Thyroid gland (tissue), 4 donors: ENCODE results near the gene IQSEC1. TPM values are rescaled to one million over a fixed set of nuclear protein-coding genes. Genes with fewer than 3 reads are reported as not detected.

Experiments used
- DNase-seq, 2 donors: peaks; one replicate each; pipeline ENCODE4 v3.0.0-alpha.2; 2019
- H3K27ac ChIP-seq, 3 donors: fragments of 200-600 bp; sonication (generic); 1 replicate in 2 of 3; 2 replicates in 1 of 3; pipeline ENCODE4 v1.5.1; 2016 to 2019; ENCODE audit warnings: mild to moderate bottlenecking in 1 of 3, moderate library complexity in 1 of 3
- H3K27me3 ChIP-seq: fragments of 200-600 bp; sonication (generic); one replicate; pipeline ENCODE4 v1.5.1; 2019
- H3K36me3 ChIP-seq, 2 donors: fragments of 200-600 bp; sonication (generic); one replicate each; pipeline ENCODE4 v1.5.1; 2016 to 2019
- H3K4me1 ChIP-seq, 2 donors: fragments of 200-600 bp; sonication (generic); one replicate each; pipeline ENCODE4 v1.5.1; 2017 to 2019
- H3K4me3 ChIP-seq, 3 donors: fragments of 200-600 bp; sonication (generic); replicated peaks in 1 of 3; 1 replicate in 2 of 3; 2 replicates in 1 of 3; pipeline ENCODE4 v1.5.1; 2016; ENCODE audit warnings: mild to moderate bottlenecking in 1 of 3
- H3K9me3 ChIP-seq: fragments of 200-600 bp; sonication (generic); one replicate; pipeline ENCODE4 v1.5.1; 2017
- CTCF ChIP-seq, 6 experiments: fragments of 200-600 bp in 3 of 6; fragments of 450-650 bp in 3 of 6; sonication (generic) in 3 of 6; IDR thresholded peaks; one replicate each; pipeline ENCODE4 v1.5.1; 2016 to 2019; ENCODE audit warnings: antibody characterized with exemption in 6 of 6, mild to moderate bottlenecking in 2 of 6, inconsistent platforms in 1 of 6, moderate library complexity in 1 of 6
- POLR2A ChIP-seq, 2 donors: fragments of 450-650 bp; IDR thresholded peaks; one replicate each; pipeline ENCODE4 v1.6.1; 2017; ENCODE audit warnings: antibody characterized with exemption in 2 of 2, mild to moderate bottlenecking in 2 of 2, moderate library complexity in 1 of 2
- WGBS, 2 donors: methylation state at CpG; one replicate each; pipeline ENCODE4 v1.1.5; 2017; 5-methylcytosine and 5-hydroxymethylcytosine counted together
- intact Hi-C: fragments of 100-400 bp; cut with DNase I; formaldehyde crosslinking; loops from one replicate; pipeline ENCODE4 v1.15.1; 2023
- total RNA-seq, 4 donors: library from RNA; depleted of rRNA; stranded (reverse); fragments of >200 nt; gene quantifications; one replicate each; pipeline ENCODE4 v1.2.3, GENCODE V29; 2016

The IQSEC1 gene
- total RNA-seq, 4 donors from 2014 or later = 37.1 to 48.3 (median 38.9) TPM

GRCh38 chr3:13017361-13018042, 55.7 kb downstream of the IQSEC1 start:
- no peak overlapping the region for H3K4me3 ChIP-seq
- intact Hi-C loops = no loop called here
- peak overlapping the region in 1 of 3 donors; percentile 6 for H3K27ac ChIP-seq
- H3K4me1 ChIP-seq = peaks cover 52 to 64% of the 10 kb centered on the region in 2 donors
- no peaks in the 10 kb centered on the region for H3K36me3 ChIP-seq
- no peak for TF ChIP-seq POLR2A (IDR thresholded peaks at IDR 0.05)
- no peak for TF ChIP-seq CTCF (IDR thresholded peaks at IDR 0.05)
- DNase-seq = peak in 1 of 2 donors; percentile 21
- WGBS, 2 donors = 78 to 96% methylated on average over 15 of the region's 16 CpGs
- no peaks in the 10 kb centered on the region for H3K27me3 ChIP-seq
- no peaks in the 10 kb centered on the region for H3K9me3 ChIP-seq

DNA sequence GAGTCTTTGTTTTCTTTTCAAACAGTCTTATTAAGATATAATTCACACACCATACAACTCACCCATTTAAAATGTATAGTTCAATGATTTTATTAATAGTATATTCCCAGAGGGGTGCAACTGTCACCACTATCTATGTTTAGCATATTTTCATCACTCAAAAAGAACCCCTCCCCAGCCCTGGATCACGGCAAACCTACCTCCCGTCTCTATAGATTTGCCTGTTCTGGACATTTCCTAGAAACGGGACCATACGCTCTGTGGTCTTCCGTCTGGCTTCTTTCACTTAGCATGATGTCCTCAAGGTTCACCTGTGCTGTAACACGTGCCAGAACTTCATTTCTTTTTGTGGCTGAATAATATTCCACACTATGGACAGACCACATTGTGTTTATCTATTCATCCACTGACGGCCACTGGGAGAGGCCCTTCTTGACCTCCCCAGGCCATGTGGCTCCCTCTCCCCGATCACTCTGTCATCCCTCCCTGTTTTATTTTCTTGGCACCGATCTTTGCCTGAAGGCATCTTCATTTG, 56.4 kb downstream of the IQSEC1 start:
- intact Hi-C loops = no loop called here
- no peaks in the 10 kb centered on the region for H3K9me3 ChIP-seq
- no peaks in the 10 kb centered on the region for H3K27me3 ChIP-seq
- TF ChIP-seq CTCF (IDR thresholded peaks at IDR 0.05) (no peak), POLR2A (IDR thresholded peaks at IDR 0.05) (no peak)
- H3K36me3 ChIP-seq = no peaks in the 10 kb centered on the region
- 88 to 91% methylated on average over 9 of the region's 9 CpGs for WGBS, 2 donors
- H3K27ac ChIP-seq = peak overlapping the region in 2 of 3 donors; percentile 79 to 93
- H3K4me1 ChIP-seq = peaks cover 49 to 57% of the 10 kb centered on the region in 2 donors
- no peak for DNase-seq
- H3K4me3 ChIP-seq = no peak overlapping the region

DNA sequence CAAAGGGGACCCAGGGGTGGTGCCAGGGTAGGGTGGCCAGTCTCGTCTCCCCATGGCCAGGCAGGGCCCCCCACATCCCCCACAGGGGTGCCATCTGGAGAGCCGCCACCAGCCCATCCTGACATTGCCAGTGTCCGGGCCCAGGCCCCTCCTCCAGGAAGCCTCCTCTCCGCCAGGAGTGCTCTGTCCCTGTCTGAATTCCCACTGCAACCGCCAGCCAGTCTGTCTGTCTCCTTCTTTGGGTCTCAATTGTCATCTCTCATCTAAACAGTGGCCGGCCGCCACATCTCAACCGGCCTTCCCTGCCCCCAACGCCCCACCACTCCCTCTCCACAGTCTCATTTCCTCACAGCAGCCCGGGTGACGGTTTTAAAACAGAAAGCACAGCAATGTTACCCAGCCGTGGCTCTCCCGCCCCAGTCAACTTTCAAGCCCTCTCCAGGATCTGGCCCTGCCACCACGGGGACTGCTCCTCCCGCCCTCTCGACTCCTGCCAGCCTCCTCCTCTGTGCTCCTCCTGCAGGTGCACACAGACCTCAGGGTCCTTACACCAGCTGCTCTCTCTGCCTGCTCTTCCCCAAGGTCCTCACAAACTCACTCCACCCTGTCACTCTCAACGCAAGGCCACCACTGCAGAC, 57.0 kb downstream of the IQSEC1 start:
- 9 to 12% methylated on average over 15 to 16 of the region's 17 CpGs for WGBS, 2 donors
- intact Hi-C loops = no loop called here
- Histone ChIP-seq H3K9me3 (no peaks in the 10 kb centered on the region), H3K4me1 (peaks cover 43 to 51% of the 10 kb centered on the region in 2 donors), H3K27ac (peak overlapping the region; percentile 79 to 93 (median 89)), H3K27me3 (no peaks in the 10 kb centered on the region), H3K36me3 (no peaks in the 10 kb centered on the region), H3K4me3 (no peak overlapping the region)
- DNase-seq = peak; percentile 83 to 93
- TF ChIP-seq CTCF (IDR thresholded peaks at IDR 0.05) (no peak), POLR2A (IDR thresholded peaks at IDR 0.05) (peak in 1 of 2 donors; percentile 26)

DNA sequence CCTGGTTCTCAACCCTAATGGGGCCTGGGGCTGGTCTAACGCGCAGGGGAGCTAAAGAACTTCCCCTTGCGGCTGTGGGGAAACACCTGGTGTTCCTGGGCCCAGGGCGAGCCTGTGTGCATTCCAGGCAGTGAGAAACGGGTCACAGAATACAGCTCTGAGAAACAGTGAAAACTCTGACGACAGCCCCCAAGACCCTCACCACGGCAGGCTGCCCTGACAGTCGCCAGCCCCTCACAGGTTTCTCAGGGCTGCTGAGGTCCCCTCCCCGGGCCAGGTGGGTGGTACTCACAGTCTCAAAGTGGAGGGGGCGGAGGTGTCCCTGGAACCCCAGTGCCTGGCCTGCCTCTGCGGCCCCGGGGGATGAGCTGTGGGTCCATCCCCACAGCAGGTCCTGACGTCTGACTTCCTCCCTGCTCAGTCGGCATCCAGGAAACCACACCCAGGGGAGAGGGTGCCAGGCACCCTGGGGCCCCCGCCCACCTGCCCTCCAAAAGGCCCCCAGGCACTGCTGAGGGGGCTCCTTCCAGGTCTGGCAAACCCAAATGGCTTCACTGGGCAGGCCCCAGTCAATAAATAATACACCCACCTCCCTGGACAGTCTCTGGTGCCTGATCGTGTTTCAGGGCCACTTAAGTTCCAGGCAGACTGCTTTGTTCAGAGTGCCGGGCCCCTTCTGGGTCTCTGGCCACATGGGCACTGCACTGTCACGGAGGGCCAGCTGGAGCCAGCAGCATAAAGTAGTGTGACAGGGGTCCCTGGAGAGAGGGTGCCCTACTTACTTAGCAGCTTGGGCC, 57.7 kb downstream of the IQSEC1 start:
- Histone ChIP-seq H3K4me3 (no peak overlapping the region), H3K27ac (peak overlapping the region; percentile 79 to 93 (median 89)), H3K4me1 (peaks cover 41 to 49% of the 10 kb centered on the region in 2 donors), H3K9me3 (no peaks in the 10 kb centered on the region), H3K36me3 (no peaks in the 10 kb centered on the region), H3K27me3 (no peaks in the 10 kb centered on the region)
- peak; percentile 20 to 36 for DNase-seq
- peak in 1 of 2 donors; percentile 12 for TF ChIP-seq POLR2A (IDR thresholded peaks at IDR 0.05)
- TF ChIP-seq CTCF (IDR thresholded peaks at IDR 0.05) = no peak
- 0 to 57% methylated on average over 3 to 11 of the region's 18 CpGs for WGBS, 2 donors
- intact Hi-C loops = no loop called here
